Measurements from ENCODE around the gene ZNF689.
A peak's percentile ranks its signal among the peaks of the same experiment; 100 is the strongest.
"Not testable (repeated sequence)": the region's sequence is repeated elsewhere in the genome, so short reads cannot be mapped to it uniquely, and the experiment has no call there.

ZNF689 gene

GRCh38 chr16:30590869-30591268 lies 19.3 kb downstream of the ZNF689 start:
- not testable (repeated sequence) for DNase-seq

- not testable (repeated sequence) for DNase-seq
These were observed 20.6 kb downstream of the ZNF689 start for GRCh38 chr16:30589582-30589981.

GRCh38 chr16:30588651-30589050 lies 21.5 kb downstream of the ZNF689 start:
- DNase-seq = no peak

GRCh38 chr16:30585400-30586191 lies 24.6 kb downstream of the ZNF689 start, which contains the start of gene ZNF785:
TSS of gene ZNF785 (minus strand) at chr16:30585697. CDS start at chr16:30585611, 86 bp downstream.
- peak; percentile 83 to 87 for DNase-seq

GRCh38 chr16:30585022-30585399 lies 25.2 kb downstream of the ZNF689 start:
- DNase-seq = no peak

DNA sequence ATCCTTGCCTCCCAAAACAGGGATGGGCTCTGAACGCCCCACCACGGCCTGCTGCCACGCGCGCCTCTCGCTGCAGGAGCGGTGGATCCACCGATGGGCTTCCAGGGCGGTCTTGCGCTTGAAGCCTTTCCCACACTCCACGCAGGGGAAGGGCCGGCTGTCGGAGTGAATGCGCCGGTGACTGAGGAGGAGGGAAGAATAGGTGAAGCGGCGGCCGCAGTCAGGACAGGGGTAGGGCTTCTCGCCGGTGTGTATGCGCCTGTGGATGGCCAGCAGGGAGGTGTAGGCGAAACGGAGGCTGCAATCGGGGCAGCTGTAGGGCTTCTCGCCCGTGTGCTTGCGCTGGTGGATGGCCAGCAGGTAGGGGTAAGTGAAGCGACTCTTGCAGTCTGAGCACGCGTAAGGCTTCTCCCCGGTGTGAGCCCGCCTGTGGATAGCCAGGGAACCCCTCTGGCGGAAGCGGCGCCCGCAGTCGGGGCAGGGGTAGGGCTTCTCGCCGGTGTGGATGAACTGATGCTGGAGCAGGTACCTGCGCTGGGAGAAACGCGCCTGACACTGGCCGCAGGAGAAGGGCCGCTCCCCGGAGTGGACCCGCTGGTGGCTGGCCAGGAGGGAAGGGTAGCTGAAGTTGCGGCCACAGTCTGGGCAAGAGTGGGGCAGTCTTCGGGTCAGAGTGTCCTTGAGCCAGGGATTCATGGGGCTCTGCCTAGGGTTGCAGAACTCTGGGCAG lies 27.4 kb downstream of the ZNF689 start:
- no peak for DNase-seq

- DNase-seq = no peak
These were observed 28.7 kb downstream of the ZNF689 start for GRCh38 chr16:30581457-30581856.

GRCh38 chr16:30574678-30575077 lies 35.5 kb downstream of the ZNF689 start:
- DNase-seq = no peak

DNA sequence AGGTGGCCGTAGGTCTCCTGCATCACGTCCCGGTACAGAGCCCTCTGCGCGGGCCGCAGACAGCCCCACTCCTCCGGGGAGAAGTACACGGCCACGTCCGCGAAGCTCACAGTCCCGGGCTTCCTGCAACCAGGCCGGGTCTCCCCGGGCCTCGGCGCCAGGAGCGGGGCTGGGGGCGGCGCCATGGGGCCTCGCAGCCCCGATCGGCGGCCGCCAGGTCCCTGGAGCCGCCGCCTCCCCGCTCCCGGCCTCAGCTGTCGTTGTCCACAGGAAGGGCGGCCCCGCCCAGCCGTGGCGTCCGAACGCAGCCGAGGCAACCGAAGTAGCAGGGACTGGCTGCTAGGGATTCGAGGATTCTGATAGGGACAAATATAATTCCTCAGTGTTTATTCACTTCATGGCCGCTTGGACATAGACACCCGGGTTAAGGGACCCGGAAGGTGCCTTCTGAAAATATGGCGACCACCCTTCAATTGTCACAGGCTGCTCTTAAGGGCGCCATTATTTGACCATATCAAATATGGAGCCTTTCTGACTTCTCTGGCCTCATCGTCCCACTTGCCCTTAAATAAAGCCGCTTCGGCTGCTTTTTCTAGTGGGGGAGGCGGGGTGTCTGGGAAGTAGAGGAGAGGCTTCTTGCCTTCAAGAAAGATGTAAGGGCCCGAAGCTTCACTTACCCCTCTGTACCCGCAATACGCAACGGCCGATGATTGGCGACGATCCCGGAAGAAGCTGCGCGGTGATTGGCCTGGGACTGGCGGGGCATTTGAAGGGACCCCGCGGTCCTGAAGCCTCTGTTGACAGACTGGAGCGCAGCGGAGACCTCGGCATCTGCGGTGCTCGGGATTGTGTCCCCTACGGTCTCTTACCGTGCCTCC lies 38.5 kb downstream of the ZNF689 start, which contains the start of gene ZNF688:
ZNF688 (minus strand) TSS at position 270 of the 878 bp plus-strand sequence; CDS start at position 185, 85 bp downstream.
- DNase-seq = peak; percentile 72 to 91

DNA sequence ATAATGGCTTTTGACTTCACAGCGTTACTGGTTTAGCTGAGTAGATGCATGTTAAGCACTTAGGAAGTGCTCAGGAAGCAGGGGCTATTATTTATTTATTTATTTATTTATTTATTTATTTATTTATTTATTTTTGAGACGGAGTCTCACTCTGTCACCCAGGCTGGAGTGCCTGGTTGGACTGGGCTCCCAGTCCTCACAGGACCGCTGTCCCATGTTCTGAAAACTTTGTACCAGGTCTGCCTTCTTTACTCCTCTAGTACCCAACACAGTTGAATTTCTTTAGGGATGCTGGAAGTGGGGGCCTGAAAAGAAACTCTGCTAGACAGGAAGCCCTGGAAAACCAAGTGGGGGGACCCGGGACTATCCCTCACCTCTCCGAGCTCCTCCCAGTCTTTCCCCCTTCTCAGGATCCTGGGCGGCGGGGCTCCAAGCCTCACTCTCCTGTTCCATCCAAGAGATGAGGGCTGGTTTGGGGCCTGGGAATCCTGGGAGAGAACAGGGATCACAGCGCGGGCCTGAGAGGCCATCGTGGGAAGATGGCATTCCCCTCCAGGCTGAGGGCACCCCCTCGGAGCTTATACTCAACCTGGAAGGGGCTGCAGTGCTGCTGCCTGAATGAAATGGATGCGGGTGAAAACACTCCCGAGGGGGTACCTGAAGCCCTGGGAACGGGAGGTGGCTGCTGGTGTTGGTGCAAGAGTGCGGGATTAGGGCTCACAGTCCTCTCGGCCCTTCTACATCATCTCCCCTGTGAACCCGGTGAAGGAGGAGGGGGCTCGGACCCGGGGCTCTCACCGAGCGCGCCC lies 39.3 kb downstream of the ZNF689 start:
- no peak for DNase-seq

DNA sequence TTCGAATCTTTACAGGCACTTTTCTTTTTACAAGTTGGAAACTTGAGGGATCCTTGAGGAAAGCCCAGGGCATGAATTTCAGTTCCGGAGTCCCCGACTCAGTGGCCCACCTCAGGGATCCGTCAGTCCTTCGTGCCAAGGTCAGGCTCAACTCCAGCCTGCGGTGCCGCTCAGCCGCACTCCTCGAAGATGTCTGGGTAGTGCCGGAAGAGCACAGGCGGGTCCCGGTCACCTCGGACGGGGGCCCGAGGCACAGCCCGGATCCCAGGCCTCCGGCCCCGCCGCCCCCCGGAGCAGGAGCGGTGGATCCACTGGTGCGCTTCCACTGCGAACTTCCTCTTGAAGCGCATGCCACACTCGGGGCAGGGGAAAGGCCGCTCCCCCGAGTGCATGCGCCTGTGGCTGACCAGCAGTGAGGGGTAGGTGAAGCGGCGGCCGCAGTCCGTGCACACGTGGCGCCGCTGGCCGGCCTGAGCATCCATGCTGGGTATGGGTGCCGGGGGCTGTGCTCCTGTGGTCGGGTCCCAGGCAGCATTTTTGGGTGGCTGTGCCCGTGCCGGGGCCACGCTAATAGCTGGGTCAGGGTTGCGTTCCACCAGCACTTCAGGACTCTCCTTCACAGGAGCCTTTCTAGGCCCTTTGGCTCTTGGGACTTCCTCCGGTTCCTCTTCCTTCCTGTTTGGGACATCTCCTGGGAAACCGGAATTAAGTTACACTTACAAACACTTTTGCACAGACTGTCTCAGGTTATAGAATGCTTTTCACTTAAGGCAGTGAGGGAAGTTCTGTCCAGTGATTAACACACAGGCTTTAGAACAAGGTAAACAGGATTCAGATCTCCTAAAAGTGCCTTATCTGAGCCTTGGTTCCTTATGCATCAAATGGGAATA lies 40.2 kb downstream of the ZNF689 start:
- no peak for DNase-seq

DNA sequence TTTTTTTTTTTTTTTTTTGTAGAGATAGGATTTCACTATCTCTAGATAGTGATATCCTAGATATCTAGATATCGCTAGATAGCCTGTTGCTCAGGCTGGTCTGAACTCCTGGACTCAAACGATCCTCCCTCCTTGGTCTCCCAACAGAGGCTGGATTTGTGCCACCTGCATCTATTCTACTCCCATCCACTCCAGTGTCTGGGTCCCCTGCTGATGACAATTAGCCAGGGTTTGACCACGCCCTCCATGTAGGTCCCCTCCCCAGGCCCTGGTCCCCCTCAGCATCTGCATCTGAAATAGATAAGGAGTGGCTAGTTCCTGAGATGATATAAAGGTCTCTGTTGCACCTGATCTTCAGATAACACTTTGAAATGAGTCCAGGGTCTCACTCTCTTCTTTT lies 40.9 kb downstream of the ZNF689 start:
- no peak for DNase-seq

DNA sequence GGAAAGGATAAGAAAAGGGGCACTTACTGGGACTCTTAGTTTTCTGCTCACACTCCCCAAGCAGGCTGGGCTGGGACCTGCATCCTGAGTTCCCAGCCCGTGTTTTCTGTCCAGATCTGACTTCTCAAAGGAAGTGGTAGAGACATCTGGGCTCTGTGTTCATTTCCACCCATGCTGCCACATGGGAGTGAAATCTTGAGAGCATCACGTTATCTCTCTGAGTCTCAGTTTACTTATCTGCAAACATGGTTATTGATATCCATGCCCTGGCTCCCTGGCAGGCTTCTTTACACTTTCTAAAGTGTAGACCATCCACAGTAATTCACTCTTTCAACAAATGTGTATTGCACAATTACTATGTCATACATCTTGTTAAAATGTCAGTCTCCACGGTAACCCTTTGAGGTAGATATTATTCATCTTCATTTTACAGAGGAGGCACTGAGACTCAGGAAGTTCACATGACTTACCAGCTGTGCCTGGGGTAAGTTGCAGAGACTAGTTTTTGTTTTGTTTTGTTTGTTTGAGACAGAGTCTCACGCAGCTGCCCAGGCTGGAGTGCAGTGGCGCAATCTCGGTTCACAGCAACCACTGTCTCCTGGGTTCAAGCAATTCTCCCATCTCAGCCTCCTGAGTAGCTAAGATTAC lies 42.1 kb downstream of the ZNF689 start:
- DNase-seq = no peak

DNA sequence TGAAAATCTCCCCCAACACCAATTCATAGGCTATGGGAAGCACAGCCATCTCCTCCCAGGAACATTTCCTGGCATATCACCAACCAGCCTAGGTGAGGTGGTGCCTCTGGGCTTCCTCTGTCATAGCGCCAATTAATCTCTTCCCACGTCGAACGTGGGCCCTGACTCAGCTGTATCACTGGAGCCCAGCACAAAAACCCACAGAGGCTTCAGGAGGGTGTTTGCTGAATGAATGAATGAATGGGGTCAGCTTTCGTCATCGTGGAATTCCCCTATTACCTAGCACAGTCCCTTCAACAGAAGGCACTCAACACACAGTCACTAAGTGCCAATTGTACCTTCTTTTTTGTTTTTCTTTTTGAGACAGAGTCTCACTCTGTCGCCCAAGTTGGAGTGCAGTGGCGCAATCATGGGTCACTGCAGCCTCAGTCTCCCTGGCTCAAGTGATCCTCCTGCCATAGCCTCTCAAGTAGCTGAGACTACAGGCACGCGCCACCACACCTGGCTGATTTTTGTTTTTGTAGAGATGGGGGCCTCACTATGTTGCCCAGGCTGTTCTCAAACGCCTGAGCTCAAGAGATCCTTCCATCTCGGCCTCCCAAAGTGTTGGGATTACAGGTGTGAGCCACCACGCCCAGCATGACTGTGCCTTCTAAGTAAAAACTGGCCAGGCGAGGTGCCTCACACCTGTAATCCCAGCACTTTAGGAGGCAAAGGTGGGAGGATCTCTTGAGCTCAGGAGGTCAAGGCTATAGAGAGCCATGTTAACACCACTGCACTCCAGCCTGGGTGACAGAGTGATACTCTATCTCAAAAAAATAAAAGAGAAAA lies 42.8 kb downstream of the ZNF689 start:
- no peak for DNase-seq

GRCh38 chr16:30566531-30566930 lies 43.7 kb downstream of the ZNF689 start:
- no peak for DNase-seq

DNA sequence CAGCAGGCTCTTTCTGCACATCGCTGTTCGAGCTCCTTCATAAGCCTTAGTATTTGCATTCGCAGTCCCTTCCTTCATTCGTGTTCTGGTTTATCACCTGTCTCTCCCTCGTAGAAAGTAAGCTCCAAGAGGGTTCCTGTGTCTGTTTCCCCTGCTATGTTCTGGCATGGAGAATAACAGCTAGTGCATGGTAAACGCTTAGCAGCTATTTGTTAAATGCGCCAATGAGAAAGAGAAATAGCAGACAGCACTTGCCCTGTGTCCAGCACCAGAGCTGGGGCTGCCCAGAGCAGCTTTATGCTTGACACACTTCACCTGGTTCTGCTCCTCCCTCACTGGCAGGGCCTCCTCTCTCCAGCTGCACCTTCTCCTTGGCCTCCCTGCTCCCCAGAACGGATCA lies 44.2 kb downstream of the ZNF689 start:
- DNase-seq = no peak

DNA sequence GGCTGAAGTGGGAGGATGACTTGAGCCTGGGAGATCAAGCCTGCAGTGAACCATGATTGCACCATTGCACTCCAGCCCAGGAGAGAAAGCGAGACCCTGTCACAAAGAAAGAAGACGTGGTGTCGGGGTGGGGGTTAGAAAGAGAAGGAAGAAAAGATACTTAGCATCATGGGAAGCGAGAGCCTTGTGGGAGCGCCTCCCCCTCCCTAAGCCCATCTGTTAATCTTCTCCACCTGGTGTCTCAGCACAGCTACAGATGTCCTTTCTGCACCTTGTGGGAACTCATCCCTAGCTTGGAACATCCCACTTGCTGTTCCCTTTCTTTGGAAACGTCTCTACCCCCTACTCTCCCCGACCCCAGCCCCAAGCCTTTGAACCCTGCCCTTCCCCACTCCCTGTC lies 44.7 kb downstream of the ZNF689 start:
- DNase-seq = no peak

DNA sequence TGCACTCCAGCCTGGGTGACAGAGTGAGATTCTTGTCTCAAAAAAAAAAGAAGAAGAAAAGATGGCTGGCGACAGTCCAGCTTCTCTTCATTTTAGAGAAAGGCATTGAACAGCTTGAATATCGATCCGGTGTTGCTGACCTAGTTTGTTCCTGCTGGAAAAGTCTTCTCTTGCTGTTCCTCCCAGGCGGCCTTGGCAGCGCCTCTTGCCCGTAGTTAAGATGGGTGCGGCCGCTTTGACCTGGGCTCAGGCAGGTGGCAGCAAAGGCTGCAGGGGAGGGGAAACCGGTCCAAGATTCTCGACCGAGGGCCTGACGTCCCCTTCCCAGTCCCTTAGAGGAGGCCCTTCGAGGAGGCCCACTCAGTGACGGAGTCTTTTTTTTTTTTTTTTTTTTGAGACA lies 48.2 kb downstream of the ZNF689 start:
- peak in 1 of 2 experiments; percentile 4 for DNase-seq

- no peak for DNase-seq
These were observed 48.9 kb downstream of the ZNF689 start for GRCh38 chr16:30561089-30561816.
